HEK293T (cell line): ENCODE results near the gene PDZD2.

Source experiments
- CTCF ChIA-PET: fragments of 350-600 bp; formaldehyde crosslinking; extraction: SDS; loops from one replicate; lab custom pipeline; 2021; ENCODE audit warnings: antibody characterized with exemption, inconsistent platforms; lab: Yijun Ruan, JAX
- POLR2A ChIA-PET: fragments of 350-600 bp; formaldehyde crosslinking; extraction: SDS; loops from one replicate; lab custom pipeline; 2020; ENCODE audit warnings: antibody characterized with exemption, inconsistent platforms; lab: Yijun Ruan, JAX
- DNase-seq: peaks from one replicate; pipeline ENCODE4 v3.0.0; 2012; ENCODE audit warnings: mixed read lengths; ENCODE audit errors: extremely low spot score
- ARNT ChIP-seq: fragments of 450-650 bp; IDR thresholded peaks from 2 replicates; pipeline ENCODE4 v1.6.1; 2017; ENCODE audit warnings: mild to moderate bottlenecking
- BHLHE40 ChIP-seq: fragments of 450-650 bp; IDR thresholded peaks from 2 replicates; pipeline ENCODE4 v1.6.1; 2016; ENCODE audit warnings: mild to moderate bottlenecking, moderate library complexity, borderline replicate concordance
- CTBP1 ChIP-seq: fragments of 450-650 bp; IDR thresholded peaks from 2 replicates; pipeline ENCODE4 v1.6.1; 2016; ENCODE audit warnings: borderline replicate concordance
- ELF4 ChIP-seq: fragments of 450-650 bp; IDR thresholded peaks from 2 replicates; pipeline ENCODE4 v1.6.1; 2017; ENCODE audit warnings: antibody characterized with exemption
- FOXA1 ChIP-seq: fragments of 450-650 bp; IDR thresholded peaks from 2 replicates; pipeline ENCODE4 v1.6.1; 2016; ENCODE audit warnings: mild to moderate bottlenecking
- FOXK2 ChIP-seq: fragments of 450-650 bp; IDR thresholded peaks from 2 replicates; pipeline ENCODE4 v1.6.1; 2016; ENCODE audit warnings: mild to moderate bottlenecking
- FOXM1 ChIP-seq: fragments of 450-650 bp; IDR thresholded peaks from 2 replicates; pipeline ENCODE4 v1.6.1; 2017; ENCODE audit warnings: mild to moderate bottlenecking, borderline replicate concordance
- HDGF ChIP-seq: fragments of 450-650 bp; IDR thresholded peaks from 2 replicates; pipeline ENCODE4 v1.6.1; 2017; ENCODE audit warnings: antibody characterized with exemption, borderline replicate concordance
- L3MBTL2 ChIP-seq: fragments of 450-650 bp; conservative IDR thresholded peaks from 2 replicates; pipeline ENCODE4 v1.6.1; 2016; ENCODE audit warnings: mild to moderate bottlenecking
- LEF1 ChIP-seq: fragments of 450-650 bp; IDR thresholded peaks from 2 replicates; pipeline ENCODE4 v1.6.1; 2017; ENCODE audit warnings: mild to moderate bottlenecking, borderline replicate concordance
- NFRKB ChIP-seq: fragments of 450-650 bp; IDR thresholded peaks from 2 replicates; pipeline ENCODE4 v1.6.1; 2016; ENCODE audit warnings: mild to moderate bottlenecking, moderate library complexity
- PKNOX1 ChIP-seq: fragments of 450-650 bp; IDR thresholded peaks from 2 replicates; pipeline ENCODE4 v1.6.1; 2016
- SP1 ChIP-seq: fragments of 450-650 bp; IDR thresholded peaks from 2 replicates; pipeline ENCODE4 v1.6.1; 2017
- SUZ12 ChIP-seq: fragments of 450-650 bp; IDR thresholded peaks from 2 replicates; pipeline ENCODE4 v1.6.1; 2016; ENCODE audit warnings: mild to moderate bottlenecking
- TARDBP ChIP-seq: fragments of 450-650 bp; IDR thresholded peaks from 2 replicates; pipeline ENCODE4 v1.6.1; 2016
- ZNF384 ChIP-seq: fragments of 450-650 bp; IDR thresholded peaks from 2 replicates; pipeline ENCODE4 v1.6.1; 2016

PDZD2 gene

GRCh38 chr5:31855134-31856040, 216.5 kb downstream of the PDZD2 start:
- DNase-seq, result peak; percentile 37
- POLR2A ChIA-PET, result interaction anchor here (0.8 to 1.6 kb wide), 3 partner anchors 10 to 238 kb away, joined by 4 to 5 read pairs (median 4); no protein-coding TSS in a partner anchor
- CTCF ChIA-PET, result interaction anchor here (0.8 to 1.5 kb wide), 5 partner anchors 9 to 238 kb away, joined by 3 to 6 read pairs (median 4); no protein-coding TSS in a partner anchor

DNA sequence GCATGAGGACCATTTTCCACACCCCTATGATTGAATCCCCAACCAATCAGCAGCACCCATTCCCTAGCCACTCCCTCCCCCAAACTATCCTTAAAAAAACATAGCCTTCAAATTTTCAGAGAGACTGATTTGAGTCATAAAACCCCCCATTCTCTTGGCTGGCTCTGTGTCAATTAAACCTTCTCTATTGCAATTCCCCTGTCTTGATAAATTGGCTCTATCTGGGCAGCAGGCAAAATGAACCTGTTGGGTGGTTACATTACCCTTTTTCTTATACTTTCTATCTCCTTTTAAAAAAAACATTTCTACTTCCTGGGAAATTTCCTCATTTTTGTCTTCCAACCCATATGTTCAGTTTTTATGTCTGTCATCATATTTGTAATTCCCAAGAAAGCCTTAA, 220.2 kb downstream of the PDZD2 start:
- no peak for DNase-seq
- CTCF ChIA-PET, result no interaction called here
- TF ChIP-seq HDGF (no peak), FOXM1 (no peak), NFRKB (no peak), FOXK2 (no peak), ARNT (no peak), TARDBP (no peak), FOXA1 (no peak), LEF1 (no peak), BHLHE40 (no peak), PKNOX1 (no peak), L3MBTL2 (no peak), ELF4 (no peak), SUZ12 (no peak), SP1 (no peak), ZNF384 (no peak), CTBP1 (no peak)
- POLR2A ChIA-PET, result no interaction called here

More at GRCh38 chr5:31855134-31856040, 216.5 kb downstream of the PDZD2 start:
- TF ChIP-seq L3MBTL2 (no peak), TARDBP (no peak), FOXA1 (no peak), FOXM1 (no peak), LEF1 (no peak), FOXK2 (no peak), ELF4 (no peak), NFRKB (no peak), PKNOX1 (no peak), HDGF (no peak), BHLHE40 (no peak), ARNT (no peak), ZNF384 (no peak)

DNA sequence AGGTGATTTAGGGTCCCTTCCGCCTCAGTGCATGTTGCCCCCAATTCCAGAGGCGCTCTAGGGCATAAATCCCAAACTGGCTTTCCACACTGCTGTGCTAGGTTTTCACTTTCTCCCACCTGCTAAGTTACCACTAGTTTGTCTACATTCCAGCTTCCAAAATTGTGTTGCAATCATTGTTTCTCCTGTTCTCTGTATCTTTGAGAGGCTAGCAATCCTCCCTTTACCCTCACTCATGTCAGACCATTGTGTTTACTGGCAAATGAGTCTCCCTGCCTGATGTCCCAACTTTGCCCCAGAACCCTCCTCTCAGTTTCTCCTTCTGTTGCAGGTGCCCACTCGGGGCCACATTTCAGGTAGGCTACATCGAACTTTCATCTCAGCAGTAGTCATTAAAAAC, 221.3 kb downstream of the PDZD2 start:
- CTCF ChIA-PET, result no interaction called here
- DNase-seq, result no peak
- POLR2A ChIA-PET, result no interaction called here
- TF ChIP-seq TARDBP, result no peak
- TF ChIP-seq LEF1, result no peak
- no peak for TF ChIP-seq CTBP1
- no peak for TF ChIP-seq BHLHE40
- no peak for TF ChIP-seq NFRKB
- no peak for TF ChIP-seq FOXK2
- no peak for TF ChIP-seq HDGF
- TF ChIP-seq PKNOX1, result no peak
- TF ChIP-seq FOXA1, result no peak
- TF ChIP-seq L3MBTL2, result no peak
- no peak for TF ChIP-seq ARNT
- no peak for TF ChIP-seq ZNF384

DNA sequence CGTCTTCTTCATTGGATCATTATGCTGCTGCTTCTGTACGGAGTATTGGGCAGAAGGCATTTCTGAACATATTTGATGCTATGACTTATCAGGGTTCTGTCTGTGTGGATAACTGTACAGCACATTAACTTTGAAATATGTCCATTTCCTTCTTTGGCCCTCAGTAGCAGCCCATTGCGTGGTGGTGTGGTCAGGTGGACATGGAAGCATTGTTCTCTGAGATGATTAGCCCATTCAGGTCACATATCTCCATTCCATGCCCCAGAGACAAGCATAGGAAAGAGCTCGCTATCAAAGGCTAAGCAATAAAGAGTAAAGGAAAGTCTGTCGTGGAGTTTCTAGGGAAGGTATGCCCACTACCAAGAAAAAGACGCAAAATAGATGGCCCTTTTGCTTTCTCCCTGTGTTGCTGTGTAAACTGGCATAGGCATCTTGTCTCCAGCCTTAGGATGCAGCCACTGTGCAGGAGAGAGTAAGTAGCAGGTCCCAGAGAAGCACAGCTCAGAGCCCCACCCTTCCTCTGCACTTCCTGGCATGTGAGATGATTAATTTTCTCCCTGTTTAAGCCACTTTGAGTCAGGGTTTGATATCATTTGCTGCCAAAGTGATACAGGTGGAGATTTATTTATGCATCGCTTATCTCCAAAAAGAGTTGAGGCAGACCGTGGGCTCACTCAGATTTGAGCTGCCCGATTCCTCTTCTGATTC, 221.9 kb downstream of the PDZD2 start:
- no peak for DNase-seq
- POLR2A ChIA-PET, result no interaction called here
- TF ChIP-seq PKNOX1 (no peak), CTBP1 (no peak), ARNT (no peak), FOXA1 (no peak), TARDBP (no peak), SP1 (no peak)
- CTCF ChIA-PET, result no interaction called here

GRCh38 chr5:31861601-31862000, 222.7 kb downstream of the PDZD2 start:
- no peak for DNase-seq
- ChIA-PET CTCF (no interaction called here), POLR2A (no interaction called here)
- TF ChIP-seq ZNF384 (no peak), ELF4 (no peak), FOXA1 (no peak), FOXM1 (no peak), LEF1 (no peak), SP1 (no peak)
